ENCODE data around the gene ATG16L2.
"Not testable (repeated sequence)": the region's sequence is repeated elsewhere in the genome, so short reads cannot be mapped to it uniquely, and the experiment has no call there.

ATG16L2 gene

GRCh38 chr11:72792437-72793021, 21.7 kb upstream of the ATG16L2 start:
- DNase-seq: no peak
- in situ Hi-C loops (cut with HindIII; ENCODE audit: low pct_ligation_motif_present, low pct_unique_long_range_greater_than_20kb, low sequenced_read_pairs): no loop called here

GRCh38 chr11:72793076-72793424, 21.2 kb upstream of the ATG16L2 start:
- in situ Hi-C loops (cut with HindIII; ENCODE audit: low pct_ligation_motif_present, low pct_unique_long_range_greater_than_20kb, low sequenced_read_pairs): no loop called here
- DNase-seq: no peak

GRCh38 chr11:72793425-72794367, 20.5 kb upstream of the ATG16L2 start, which contains the start of gene STARD10:
Gene STARD10 (minus strand): TSS chr11:72794047. CDS start chr11:72781181, 12,866 bp downstream.
- DNase-seq: peak; percentile 93
- in situ Hi-C loops (cut with HindIII; ENCODE audit: low pct_ligation_motif_present, low pct_unique_long_range_greater_than_20kb, low sequenced_read_pairs): no loop called here

GRCh38 chr11:72798361-72798760, 15.8 kb upstream of the ATG16L2 start:
- in situ Hi-C loops (cut with HindIII; ENCODE audit: low pct_ligation_motif_present, low pct_unique_long_range_greater_than_20kb, low sequenced_read_pairs): no loop called here
- DNase-seq: no peak

- in situ Hi-C loops (cut with HindIII; ENCODE audit: low pct_ligation_motif_present, low pct_unique_long_range_greater_than_20kb, low sequenced_read_pairs): no loop called here
- no peak for DNase-seq
These were observed 14.8 kb upstream of the ATG16L2 start for GRCh38 chr11:72799441-72799840.

GRCh38 chr11:72802822-72803221, 11.4 kb upstream of the ATG16L2 start:
- in situ Hi-C loops (cut with HindIII; ENCODE audit: low pct_ligation_motif_present, low pct_unique_long_range_greater_than_20kb, low sequenced_read_pairs): no loop called here
- DNase-seq: no peak

- in situ Hi-C loops (cut with HindIII; ENCODE audit: low pct_ligation_motif_present, low pct_unique_long_range_greater_than_20kb, low sequenced_read_pairs): no loop called here
These were observed 9.0 kb upstream of the ATG16L2 start for GRCh38 chr11:72805216-72805615.

GRCh38 chr11:72806378-72806777, 7.8 kb upstream of the ATG16L2 start:
- DNase-seq; in situ Hi-C loops (cut with HindIII; ENCODE audit: low pct_ligation_motif_present, low pct_unique_long_range_greater_than_20kb, low sequenced_read_pairs): not testable (repeated sequence)

More at GRCh38 chr11:72805216-72805615, 9.0 kb upstream of the ATG16L2 start:
- no peak for DNase-seq

- no peak for DNase-seq
- in situ Hi-C loops (cut with HindIII; ENCODE audit: low pct_ligation_motif_present, low pct_unique_long_range_greater_than_20kb, low sequenced_read_pairs): no loop called here
These were observed 7.1 kb upstream of the ATG16L2 start for GRCh38 chr11:72807021-72807693.

- DNase-seq: no peak
- in situ Hi-C loops (cut with HindIII; ENCODE audit: low pct_ligation_motif_present, low pct_unique_long_range_greater_than_20kb, low sequenced_read_pairs): no loop called here
These were observed 6.4 kb upstream of the ATG16L2 start for GRCh38 chr11:72807792-72808191.

- no peak for DNase-seq
- in situ Hi-C loops (cut with HindIII; ENCODE audit: low pct_ligation_motif_present, low pct_unique_long_range_greater_than_20kb, low sequenced_read_pairs): no loop called here
These were observed 5.8 kb upstream of the ATG16L2 start for GRCh38 chr11:72808331-72808798.

- DNase-seq: not testable (repeated sequence)
- in situ Hi-C loops (cut with HindIII; ENCODE audit: low pct_ligation_motif_present, low pct_unique_long_range_greater_than_20kb, low sequenced_read_pairs): loop anchor here (10.0 kb wide), 1 partner anchor 57 kb away; the partner anchor contains the start of gene ARAP1
These were observed 2.5 kb upstream of the ATG16L2 start for GRCh38 chr11:72811686-72812085.

- in situ Hi-C loops (cut with HindIII; ENCODE audit: low pct_ligation_motif_present, low pct_unique_long_range_greater_than_20kb, low sequenced_read_pairs): loop anchor here (10.0 kb wide), 1 partner anchor 58 kb away; the partner anchor contains the start of gene ARAP1
- DNase-seq: no peak
These were observed 1.6 kb upstream of the ATG16L2 start for GRCh38 chr11:72812604-72812966.

- DNase-seq: peak; percentile 60
- in situ Hi-C loops (cut with HindIII; ENCODE audit: low pct_ligation_motif_present, low pct_unique_long_range_greater_than_20kb, low sequenced_read_pairs): loop anchor here (10.0 kb wide), 1 partner anchor 58 kb away; the partner anchor contains the start of gene ARAP1
These were observed 1.1 kb upstream of the ATG16L2 start for GRCh38 chr11:72812967-72813739.

GRCh38 chr11:72813740-72814285, 398 bp upstream of the ATG16L2 start:
- peak; percentile 72 for DNase-seq
- in situ Hi-C loops (cut with HindIII; ENCODE audit: low pct_ligation_motif_present, low pct_unique_long_range_greater_than_20kb, low sequenced_read_pairs): loop anchor here (10.0 kb wide), 1 partner anchor 59 kb away; the partner anchor contains the start of gene ARAP1

- no peak for DNase-seq
- in situ Hi-C loops (cut with HindIII; ENCODE audit: low pct_ligation_motif_present, low pct_unique_long_range_greater_than_20kb, low sequenced_read_pairs): loop anchor here (10.0 kb wide), 1 partner anchor 60 kb away; the partner anchor contains the start of gene ARAP1
These were observed 953 bp downstream of the ATG16L2 start for GRCh38 chr11:72815110-72815618.

GRCh38 chr11:72816404-72816990, 2.3 kb downstream of the ATG16L2 start:
- in situ Hi-C loops (cut with HindIII; ENCODE audit: low pct_ligation_motif_present, low pct_unique_long_range_greater_than_20kb, low sequenced_read_pairs): loop anchor here (10.0 kb wide), 1 partner anchor 62 kb away; the partner anchor contains the start of gene ARAP1
- DNase-seq: no peak

Data from ACHN (cell line).